GM18867 (cell line): ENCODE data around the gene CALN1.
"Not testable (repeated sequence)": the region's sequence is repeated elsewhere in the genome, so short reads cannot be mapped to it uniquely, and the experiment has no call there.

Experiments
- ATAC-seq: cut with Tn5 transposase; IDR thresholded peaks from one replicate; pipeline ENCODE4 v1.9.1; 2021; ENCODE audit warnings: mild to moderate bottlenecking, moderate library complexity; ENCODE audit not compliant: unreplicated experiment

The CALN1 gene

DNA sequence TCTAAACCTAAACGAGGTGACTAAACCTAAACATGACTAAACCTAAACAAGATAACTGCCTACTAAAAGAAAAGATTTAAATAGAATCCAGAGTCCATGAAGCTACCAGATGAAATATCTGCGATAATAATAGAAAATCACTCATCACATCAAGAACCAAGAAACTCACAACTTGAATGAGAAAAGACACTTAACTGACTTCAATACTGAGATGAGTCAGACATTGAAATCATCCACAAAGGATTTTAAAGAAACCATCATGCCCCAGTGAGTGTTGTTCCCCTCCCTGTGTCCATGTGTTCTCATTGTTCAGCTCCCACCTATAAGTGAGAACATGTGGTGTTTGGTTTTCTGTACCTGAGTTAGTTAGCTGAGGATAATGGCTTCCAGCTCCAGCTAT is 416.0 kb downstream of the CALN1 start:
- no peak for ATAC-seq

DNA sequence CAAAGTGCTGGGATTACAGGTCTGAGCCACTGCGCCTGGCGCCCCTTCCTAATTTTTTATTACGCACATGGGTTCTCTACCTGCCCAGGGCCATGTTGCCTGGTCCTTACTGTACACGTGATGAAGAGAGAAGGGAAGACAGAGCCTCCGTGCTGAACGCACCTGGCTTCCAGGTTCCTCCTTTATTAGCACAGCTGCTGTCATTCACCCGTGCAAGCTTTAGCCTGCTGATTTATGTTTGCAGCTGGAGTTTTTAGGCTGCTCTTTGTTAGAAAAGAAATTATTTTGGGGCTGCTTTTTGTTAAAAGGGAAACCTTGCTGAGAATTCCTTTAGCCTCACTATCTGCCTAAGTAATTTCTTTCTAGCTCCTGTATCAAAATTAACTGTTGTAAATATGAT is 417.0 kb downstream of the CALN1 start:
- ATAC-seq, result no peak

DNA sequence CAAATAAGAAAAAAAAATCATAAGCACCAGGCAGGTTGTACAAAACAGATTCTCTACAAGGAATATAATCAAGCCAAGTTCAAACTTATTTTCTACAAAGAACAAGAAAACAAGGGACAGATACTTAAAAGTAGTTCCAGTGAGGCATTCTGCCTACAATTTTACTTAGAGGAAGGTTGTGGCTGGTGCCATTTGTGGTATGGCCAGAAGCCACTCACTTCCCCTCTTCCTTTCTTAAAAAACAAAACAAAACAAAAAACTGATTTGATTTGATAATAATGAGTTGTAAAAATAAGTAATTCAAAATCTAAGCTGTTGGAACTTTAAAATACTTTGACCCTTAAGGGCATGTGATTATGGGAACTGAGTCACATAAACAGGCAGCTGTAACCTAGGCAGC is 420.6 kb downstream of the CALN1 start:
- ATAC-seq, result no peak

DNA sequence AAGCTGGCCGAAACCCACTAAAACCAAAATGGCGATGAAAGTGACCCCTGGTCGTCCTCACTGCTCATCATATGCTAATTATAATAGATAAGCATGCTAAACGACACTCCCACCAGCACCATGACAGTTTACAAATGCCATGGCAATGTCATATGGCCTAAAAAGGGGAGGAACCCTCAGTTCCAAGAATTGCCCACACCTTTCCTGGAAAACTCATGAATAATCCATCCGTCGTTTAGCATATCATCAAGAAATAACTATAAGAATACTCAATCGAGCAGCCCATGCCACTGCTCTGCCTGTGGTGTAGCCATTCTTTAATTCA is 422.0 kb downstream of the CALN1 start:
- ATAC-seq, result no peak

DNA sequence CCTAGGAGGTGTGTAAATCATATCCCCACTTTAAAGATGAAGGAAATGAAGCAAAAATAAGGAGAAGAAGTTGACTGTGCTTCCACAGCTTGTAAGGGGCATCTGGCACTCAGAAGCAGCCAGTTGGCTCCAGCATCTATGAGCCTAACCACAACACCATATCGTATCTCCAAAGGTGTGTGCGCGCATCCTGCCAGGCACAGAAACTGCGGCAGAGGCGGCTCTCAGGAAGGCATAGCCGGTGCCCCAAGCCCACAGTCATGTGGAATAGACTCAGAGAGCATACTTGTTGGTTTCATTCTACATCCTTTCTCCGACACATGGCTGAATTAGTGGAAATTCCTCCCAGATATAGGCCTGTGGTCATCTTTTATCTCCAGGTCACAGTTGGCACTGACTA is 423.9 kb downstream of the CALN1 start:
- ATAC-seq, result no peak

DNA sequence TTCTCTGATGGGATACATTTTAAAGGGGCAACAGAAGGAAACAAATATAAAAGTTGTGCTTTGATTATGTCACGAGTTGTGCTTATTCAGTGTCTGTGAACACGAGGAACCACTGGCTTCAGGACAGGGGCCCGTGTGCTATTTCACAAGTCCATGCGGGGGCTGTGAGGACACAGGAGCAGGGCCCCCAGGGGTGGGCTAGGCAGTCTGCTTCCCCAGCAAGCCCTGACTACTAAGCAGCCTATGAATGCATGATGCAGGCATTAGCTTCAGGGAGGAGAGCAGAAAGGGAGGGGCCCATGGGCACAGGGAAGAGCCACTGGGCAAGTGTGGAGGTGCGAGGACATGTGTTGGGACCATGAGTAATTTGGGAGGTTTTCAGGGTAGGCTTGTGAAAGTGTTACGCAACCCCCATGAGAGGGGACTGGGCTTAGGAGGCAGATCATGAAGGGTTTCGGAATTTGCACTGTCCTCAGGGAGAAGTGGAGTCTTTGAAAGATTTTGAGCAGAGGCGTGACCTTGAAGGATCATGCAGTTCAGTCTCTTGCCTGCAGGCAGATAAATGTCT is 424.9 kb downstream of the CALN1 start:
- ATAC-seq, result no peak

DNA sequence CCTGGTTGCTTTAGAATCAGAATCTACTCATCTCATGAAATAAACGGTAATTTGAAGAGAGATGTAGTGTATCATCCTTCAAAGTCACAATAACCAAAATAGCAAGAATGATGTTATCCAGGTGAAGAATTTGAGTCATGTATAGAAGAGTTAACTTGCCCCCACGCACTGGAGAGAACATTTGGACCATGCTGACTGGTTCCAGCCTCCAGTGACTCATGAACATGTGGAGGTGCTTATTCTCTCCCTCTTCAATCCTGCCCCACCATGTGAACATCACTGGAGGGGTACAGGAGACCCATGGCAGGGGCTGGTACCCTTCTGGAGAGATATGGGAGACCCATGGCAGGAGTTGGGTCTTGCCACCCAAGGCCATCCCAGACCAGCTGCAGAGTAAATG is 427.8 kb downstream of the CALN1 start:
- no peak for ATAC-seq

DNA sequence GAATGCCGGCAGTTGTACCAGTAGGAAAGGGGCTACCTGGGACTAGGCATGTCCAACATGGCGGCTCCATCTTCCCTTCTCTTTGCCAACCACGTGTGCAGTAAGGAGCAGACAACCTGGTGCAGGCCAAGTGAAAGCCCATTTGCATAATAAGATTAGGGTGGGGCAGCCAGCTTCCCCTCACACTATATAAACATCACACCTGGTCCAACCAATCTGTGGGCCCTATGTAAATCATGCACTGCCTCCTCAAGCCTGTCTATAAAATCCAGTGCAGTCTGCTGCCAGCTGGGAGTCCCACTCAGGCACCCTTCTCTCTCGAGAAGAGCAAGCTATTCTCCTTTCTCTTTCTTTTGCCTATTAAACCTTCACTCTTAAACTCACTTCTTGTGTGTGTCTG is 429.3 kb downstream of the CALN1 start:
- no peak for ATAC-seq

DNA sequence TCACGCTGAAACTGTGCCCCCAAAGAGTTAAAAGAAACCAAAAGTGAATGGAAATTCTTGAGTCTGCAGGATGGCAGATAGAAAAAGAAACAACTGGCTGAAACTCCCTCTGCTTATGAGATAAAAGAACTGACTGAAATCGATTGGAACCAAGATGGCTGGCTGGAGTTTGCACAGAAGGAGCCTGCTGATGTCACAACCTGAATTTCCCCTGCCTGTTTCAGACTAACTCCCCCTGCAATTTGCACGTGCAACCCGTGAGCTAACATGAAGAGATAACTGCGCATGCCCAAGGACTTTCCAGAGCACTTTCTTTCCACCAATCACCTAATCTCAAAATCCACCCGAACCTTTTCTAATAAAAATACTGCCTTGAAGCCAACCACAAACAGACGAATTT is 435.5 kb downstream of the CALN1 start:
- no peak for ATAC-seq

DNA sequence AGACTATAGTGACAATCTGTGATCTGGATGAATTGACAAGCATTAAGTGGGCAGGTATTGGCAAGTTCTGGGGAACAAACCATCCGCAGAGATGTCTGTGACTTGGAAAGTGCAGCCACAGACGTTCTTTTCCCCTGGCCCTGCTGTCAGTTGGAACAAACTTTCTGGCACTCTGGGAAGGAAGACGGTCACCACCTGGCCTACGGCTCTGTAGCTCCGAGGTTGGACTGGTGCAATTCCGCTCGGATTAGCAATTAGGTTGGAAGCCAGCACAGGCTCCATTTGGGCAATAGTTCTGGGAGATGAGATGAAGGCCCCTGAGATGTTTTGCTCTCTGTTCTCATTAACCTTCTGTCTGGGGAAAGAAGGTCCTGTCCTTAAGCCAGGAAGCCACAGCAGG is 437.5 kb downstream of the CALN1 start:
- ATAC-seq, result no peak

DNA sequence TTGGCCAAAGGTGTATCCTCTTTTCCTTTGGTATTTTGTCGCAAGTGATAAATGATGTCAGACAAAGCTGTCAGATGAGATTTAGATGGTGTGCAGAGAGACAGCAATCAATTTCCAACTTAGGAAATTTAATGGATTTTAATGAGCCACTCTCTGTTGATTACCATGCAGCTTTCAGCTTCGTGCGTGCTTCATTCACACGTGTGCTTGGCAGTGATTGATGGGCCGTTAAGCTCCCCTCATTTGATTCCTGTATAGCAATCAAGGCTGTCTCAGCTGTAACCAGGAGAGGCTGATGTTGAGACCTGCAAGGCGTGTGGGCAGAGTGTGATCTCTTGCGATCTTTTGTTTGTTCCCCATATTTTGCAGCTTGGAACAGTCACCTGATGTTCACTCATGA is 439.6 kb downstream of the CALN1 start:
- ATAC-seq, result no peak

DNA sequence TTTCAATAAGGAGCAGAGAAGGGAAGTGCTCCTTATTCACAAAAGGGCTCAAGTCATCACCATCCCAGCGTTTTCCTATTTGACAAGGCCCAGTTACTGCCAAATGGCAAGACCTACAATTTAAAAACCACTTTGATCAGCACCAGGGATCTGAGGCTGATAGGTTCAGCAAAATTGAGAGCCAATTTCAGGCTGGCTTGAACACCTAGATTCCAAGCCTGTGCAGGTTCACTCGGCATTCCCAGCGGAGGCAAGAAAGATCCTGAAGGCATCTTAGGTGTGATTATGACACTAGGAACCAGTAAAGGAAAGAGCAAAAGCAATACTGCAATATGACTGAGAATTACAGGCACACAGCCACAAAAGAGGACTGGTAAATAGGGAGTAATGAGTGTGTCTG is 441.4 kb downstream of the CALN1 start:
- no peak for ATAC-seq

DNA sequence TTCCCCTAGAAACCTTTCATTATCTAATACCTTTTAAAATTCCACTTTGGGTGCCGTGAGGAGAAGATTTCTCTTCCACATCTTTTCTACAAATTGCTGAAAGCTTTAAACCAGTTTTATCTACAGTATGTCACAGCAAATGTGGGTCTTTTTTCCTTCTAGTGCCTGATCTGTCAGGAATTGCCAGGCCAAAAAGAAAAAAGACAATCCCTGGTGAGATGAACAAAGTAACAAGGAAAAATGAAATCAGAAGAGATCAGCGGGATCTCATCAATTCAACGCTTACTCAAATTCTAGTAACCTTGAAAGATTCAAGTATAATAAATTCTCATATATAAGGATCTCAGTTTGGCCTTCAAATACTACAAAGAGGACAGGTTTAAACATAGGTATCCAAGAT is 449.5 kb downstream of the CALN1 start:
- no peak for ATAC-seq

DNA sequence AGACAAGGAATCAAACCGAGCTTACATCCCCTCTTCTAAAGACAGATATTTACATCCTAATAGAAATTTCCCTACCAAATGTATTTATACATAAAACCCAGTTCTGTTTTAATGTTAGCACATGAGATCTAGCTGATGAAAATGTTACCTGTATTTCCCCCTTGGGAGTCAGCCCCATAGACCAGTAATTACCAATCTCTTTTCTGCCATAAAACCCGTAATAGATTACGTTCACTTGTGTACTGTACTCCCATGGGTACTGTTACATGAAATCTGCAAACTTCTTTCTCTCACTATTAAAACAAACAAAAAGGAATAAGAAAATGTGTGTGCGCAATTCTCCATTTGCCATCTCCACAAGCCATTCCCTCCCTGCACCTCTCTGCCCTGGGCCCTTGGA is 450.9 kb downstream of the CALN1 start:
- no peak for ATAC-seq

DNA sequence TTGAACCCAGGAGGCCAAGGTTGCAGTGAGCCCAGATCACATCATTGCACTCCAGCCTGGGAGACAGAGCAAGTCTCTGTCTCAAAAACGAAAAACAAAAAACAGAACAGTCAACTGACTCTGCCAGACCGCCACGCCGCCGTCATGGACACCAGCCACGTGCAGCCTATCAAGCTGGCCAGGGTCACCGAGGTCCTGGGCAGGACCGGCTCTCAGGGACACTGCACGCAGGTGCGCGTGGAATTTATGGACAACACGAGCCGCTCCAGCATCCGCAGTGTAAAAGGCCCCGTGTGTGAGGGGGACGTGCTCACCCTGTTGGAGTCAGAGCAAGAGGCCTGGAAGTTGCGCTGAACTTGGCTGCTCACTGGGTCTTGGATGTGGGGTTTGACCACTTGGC is 470.0 kb downstream of the CALN1 start:
- no peak for ATAC-seq

DNA sequence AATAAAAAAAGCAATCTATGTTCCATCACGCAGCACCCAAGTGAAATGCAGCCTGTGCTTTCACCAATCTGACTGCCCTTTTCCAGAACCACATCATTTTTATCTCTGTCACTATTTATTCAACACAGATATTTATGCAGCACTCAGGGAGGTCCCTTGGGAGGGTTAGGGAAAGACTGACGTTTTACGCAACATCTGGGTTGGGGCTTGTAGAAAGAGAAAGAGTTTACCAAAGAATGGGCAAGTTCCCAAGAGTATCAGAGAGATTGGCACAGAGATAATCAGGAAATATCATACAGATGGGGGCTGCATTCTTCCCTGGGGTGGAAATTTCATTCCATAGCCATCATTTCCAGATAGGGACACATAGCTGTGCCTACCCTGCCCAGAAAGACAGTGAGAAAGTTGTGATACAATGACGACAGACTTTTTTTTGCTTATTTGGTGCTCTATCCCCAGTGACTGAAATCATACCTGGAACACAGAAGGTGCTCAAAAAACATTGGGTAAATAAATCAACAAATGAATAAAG is 474.2 kb downstream of the CALN1 start:
- no peak for ATAC-seq

DNA sequence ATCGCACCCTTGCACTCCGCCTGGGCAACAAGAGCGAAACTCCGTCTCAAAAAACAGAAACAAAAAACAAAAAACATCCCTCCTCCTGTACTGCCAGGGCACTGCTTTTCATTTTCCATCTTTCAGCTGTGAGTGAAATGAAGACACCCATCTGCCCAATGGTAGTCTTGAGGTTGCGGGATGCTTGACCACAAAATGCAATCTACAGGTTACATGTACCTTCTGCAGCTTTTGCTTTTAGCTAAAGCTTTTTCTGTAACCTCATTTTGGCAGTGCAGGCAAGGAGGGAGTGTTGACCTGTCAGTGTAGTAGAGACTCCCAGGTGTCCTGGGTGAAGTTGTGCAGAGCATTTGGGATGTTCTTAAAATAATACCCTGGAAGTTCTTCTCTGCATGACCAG is 476.5 kb downstream of the CALN1 start:
- ATAC-seq, result no peak

DNA sequence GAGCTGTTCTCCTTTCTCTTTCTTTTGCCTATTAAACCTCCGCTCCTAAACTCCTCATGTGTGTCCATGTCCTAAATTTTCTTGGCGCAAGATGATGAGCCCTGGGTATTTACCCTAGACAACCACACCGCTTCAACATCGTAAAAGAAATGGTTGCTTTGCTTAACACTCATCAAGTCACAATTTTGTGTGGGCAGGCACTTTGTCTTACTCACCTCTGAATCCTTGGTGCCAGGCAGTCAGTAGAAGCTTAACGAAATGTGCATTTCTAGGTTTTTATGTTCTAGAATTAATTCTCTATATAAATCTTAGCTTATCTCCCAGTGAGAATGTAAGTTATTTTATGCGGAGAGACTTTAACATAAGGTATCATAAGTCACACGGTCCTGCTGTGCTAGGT is 478.7 kb downstream of the CALN1 start:
- ATAC-seq, result no peak

DNA sequence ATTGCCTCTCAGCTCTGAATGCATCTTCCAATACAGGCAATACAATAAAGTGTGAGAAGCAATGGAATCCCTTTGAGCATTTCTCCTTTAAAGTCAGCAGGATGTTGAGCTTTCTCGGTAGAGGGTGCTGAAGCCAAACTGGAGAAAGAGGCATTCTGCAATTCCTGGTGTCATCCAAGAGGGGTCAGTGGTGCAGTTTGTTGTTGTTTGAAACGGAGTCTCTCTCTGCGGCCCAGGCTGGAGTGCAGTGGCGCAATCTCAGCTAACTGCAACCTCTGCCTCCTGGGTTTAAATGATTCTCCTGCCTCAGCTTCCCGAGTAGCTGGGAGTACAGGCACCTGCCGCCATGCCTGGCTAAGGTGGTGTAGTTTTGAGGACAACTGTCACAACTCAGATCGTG is 486.5 kb downstream of the CALN1 start:
- ATAC-seq, result no peak

DNA sequence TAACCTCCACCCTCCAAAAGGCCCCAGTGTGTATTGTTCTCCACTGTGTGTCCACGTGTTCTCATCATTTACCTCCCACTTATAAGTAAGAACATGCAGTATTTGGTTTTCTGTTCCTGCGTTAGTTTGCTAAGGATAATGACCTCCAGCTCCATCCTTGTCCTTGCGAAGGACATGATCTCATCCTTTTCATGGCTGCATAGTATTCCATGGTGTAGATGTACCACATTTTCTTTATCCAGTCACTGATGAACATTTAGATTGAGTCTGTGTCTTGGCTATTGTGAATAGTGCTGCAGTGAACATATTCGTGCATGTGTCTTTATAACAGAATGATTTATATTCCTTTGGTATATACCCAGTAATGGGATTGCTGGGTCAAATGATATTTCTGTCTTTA is 497.9 kb downstream of the CALN1 start:
- not testable (repeated sequence) for ATAC-seq

DNA sequence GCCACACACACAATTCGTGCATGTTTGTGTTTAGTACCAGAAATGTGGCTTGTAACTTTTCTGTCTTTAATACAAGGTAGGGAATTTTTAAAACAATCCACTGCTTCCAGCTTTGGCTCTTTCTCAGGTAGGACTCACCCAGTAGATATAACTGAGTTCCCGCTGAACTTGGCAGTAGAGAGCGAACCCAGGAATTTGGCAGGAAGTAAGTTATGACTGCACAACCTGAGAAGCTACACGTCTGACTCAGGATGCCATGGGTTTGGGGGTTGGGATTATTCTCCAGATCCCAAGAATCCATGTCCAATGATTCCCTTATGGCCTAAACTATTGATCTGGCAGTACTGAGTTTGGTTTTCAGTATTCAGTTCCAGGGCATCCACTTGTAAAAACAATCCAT is 499.7 kb downstream of the CALN1 start:
- ATAC-seq, result no peak

DNA sequence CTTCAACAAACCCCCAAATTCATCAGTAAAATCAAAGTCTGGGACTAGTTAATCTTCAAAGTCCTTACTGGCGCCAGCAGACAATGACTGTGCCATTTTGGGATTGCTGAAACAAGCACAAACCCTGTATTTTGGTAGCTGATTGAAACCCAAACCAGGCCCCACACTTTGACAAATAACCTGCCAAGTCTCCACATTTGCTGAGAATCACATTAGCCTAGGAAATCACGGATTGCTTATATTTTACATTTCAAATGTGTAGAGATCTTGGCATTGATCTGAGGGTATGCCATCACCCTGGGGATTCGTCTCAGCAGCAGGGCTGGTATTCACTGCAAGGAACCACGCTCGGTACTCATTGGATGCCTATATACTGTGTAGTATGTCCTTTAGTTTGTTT is 501.1 kb downstream of the CALN1 start:
- ATAC-seq, result no peak

DNA sequence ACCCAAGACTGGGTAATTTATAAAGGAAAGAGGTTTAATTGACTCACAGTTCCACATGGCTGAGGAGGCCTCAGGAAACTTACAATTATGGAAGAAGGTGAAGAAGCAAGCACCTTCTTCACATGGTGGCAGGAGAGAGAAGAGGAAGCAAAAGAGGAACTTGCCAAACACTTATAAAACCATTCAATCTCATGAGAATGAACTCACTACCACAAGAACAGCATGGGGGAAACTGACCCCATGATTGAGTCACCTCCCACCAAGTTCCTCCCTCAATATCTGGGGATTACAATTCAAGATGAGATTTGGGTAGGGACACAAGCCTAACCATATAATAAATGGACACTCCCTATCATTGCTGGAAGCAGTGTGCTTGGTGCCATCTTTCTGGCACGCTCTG is 506.3 kb downstream of the CALN1 start:
- ATAC-seq, result no peak

DNA sequence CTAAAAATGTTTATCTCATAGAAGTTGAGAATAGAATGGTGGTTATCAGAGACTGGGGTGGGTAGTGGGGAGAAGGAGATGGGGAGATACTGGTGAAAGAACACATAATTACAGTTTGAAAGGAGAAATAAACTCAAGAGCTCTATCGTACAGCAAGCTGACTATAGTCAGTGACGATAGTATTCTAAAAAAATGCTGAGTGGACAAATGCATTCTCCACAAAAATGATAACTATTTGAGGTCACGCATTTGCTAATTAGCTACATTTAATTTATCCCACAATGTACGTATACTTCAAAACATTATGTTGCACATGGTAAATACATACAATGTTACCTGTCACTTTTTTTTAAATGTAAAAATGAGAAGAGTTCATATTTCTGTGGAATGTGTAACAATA is 507.7 kb downstream of the CALN1 start:
- ATAC-seq, result no peak
